ENCODE data around the gene ADCY6. TPM values are rescaled to one million over a fixed set of nuclear protein-coding genes. Genes with fewer than 3 reads are reported as not detected.

Gene ADCY6
- total and polyA plus RNA-seq, 2 donors (not counting 3 experiments of a cell fraction or from before 2014, with no cell fraction given) = 37.0 to 46.2 TPM

- no peaks in the 10 kb centered on the region for H3K9me1 ChIP-seq (replicated peaks; ENCODE audit: control insufficient read depth, extremely low read depth, insufficient read depth, low read length)
- no peaks in the 10 kb centered on the region for H3K27me3 ChIP-seq (ENCODE audit: control insufficient read depth in 2 of 2, insufficient read depth in 2 of 2, low read length in 2 of 2)
- no peaks in the 10 kb centered on the region for H3K4me1 ChIP-seq (ENCODE audit: control insufficient read depth, extremely low read depth, insufficient read depth, low read length)
- H3K79me2 ChIP-seq (ENCODE audit: control insufficient read depth, insufficient read depth, low read length) = no peaks in the 10 kb centered on the region
- H3K4me2 ChIP-seq (ENCODE audit: insufficient read depth, low read length) = no peak overlapping the region
- no peak overlapping the region for H3K27ac ChIP-seq (ENCODE audit: insufficient read depth, low read depth, low read length)
- FAIRE-seq (no peak), DNase-seq (ENCODE audit: low read depth, low spot score) (no peak)
- intact Hi-C loops (cut with micrococcal nuclease) = no loop called here
- POLR2A ChIA-PET = no interaction called here
- H2AFZ ChIP-seq (ENCODE audit: low read depth, low read length) = no peak overlapping the region
- dilution Hi-C loops (cut with MboI; ENCODE audit: extremely low pct_ligation_motif_present, low sequenced_read_pairs) = no loop called here
- no TSS peak for BruUV-seq (replicated peaks)
- no peaks in the 10 kb centered on the region for H4K20me1 ChIP-seq (replicated peaks; ENCODE audit: control insufficient read depth, extremely low read depth, insufficient read depth, low read length)
- H3K9me3 ChIP-seq (replicated peaks; ENCODE audit: control insufficient read depth, insufficient read depth, low read length) = no peaks in the 10 kb centered on the region
- peaks cover 12 to 53% of the 10 kb centered on the region in 2 experiments for H3K36me3 ChIP-seq (ENCODE audit: control insufficient read depth in 2 of 2, extremely low read depth in 1 of 2, insufficient read depth in 2 of 2, low read length in 2 of 2)
- H3K4me3 ChIP-seq (replicated peaks in 1 of 3; ENCODE audit: insufficient read depth in 1 of 3, low read depth in 1 of 3, low read length in 3 of 3) = no peak overlapping the region
- no peak overlapping the region for H3K9ac ChIP-seq (replicated peaks; ENCODE audit: extremely low read depth, insufficient read depth, low read length)
- CTCF ChIA-PET = interaction anchor here (0.8 to 1.8 kb wide), 6 partner anchors 10 to 28 kb away, joined by 3 to 4 read pairs (median 4); partner anchors contain the start of gene ADCY6
- TF ChIP-seq, protein P1, sequence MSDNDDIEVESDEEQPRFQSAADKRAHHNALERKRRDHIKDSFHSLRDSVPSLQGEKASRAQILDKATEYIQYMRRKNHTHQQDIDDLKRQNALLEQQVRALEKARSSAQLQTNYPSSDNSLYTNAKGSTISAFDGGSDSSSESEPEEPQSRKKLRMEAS (IDR thresholded peaks at IDR 0.05; ENCODE audit: insufficient read depth, insufficient read length) = no peak
- TF ChIP-seq JUN (IDR thresholded peaks at IDR 0.05; ENCODE audit: borderline replicate concordance, insufficient read depth, insufficient read length, low read depth) = no peak
- no peak for TF ChIP-seq POLR2A (IDR thresholded peaks at IDR 0.05; ENCODE audit: low read depth, low read length)
- TF ChIP-seq GATA2 (IDR thresholded peaks at IDR 0.05; ENCODE audit: insufficient read depth, insufficient read length, low read depth, low read length) = no peak
- no peak for TF ChIP-seq EZH2 (IDR thresholded peaks at IDR 0.05; ENCODE audit: borderline replicate concordance, low read depth, low read length, severe bottlenecking)
- no peak for TF ChIP-seq POLR2AphosphoS5 (IDR thresholded peaks at IDR 0.05; ENCODE audit: insufficient read depth, low read depth, low read length)
- TF ChIP-seq MYC (IDR thresholded peaks at IDR 0.05; ENCODE audit: low read depth, low read length) = no peak
- no peak for TF ChIP-seq FOS (IDR thresholded peaks at IDR 0.05; ENCODE audit: borderline replicate concordance, insufficient read depth, low read length)
- no peak for TF ChIP-seq CTCF (IDR thresholded peaks at IDR 0.05; ENCODE audit: extremely low read depth in 1 of 2, insufficient read depth in 1 of 2, low read depth in 1 of 2, low read length in 2 of 2)
Measured at GRCh38 chr12:48768736-48769135, 20.2 kb downstream of the ADCY6 start.
